ENCODE data around the gene ZAP70. TPM values are rescaled to one million over a fixed set of nuclear protein-coding genes. Genes with fewer than 3 reads are reported as not detected.

The ZAP70 gene
- polyA plus RNA-seq, 1 donor (not counting 4 experiments of a cell fraction or from before 2014, with no cell fraction given) = 1.6 TPM

GRCh38 chr2:97736608-97737330 lies 23.4 kb downstream of the ZAP70 start:
- TF ChIP-seq EZH2 (IDR thresholded peaks at IDR 0.05; ENCODE audit: low read length) = no peak
- TF ChIP-seq CTCF (optimal IDR thresholded peaks at IDR 0.05 in 1 of 3, IDR thresholded peaks at IDR 0.05 in 1 of 3, conservative IDR thresholded peaks at IDR 0.05 in 1 of 3; ENCODE audit: extremely low read depth in 1 of 3, insufficient read depth in 2 of 3, low read length in 3 of 3) = no peak
- no peak overlapping the region for H3K9ac ChIP-seq (ENCODE audit: control insufficient read depth, extremely low read depth, insufficient read depth, low read length)
- no peak overlapping the region for H2AFZ ChIP-seq (ENCODE audit: control insufficient read depth, low read length)
- no peaks in the 10 kb centered on the region for H3K9me3 ChIP-seq (ENCODE audit: control insufficient read depth, low read depth, low read length)
- H3K9me1 ChIP-seq (ENCODE audit: control insufficient read depth, extremely low read depth, insufficient read depth, low read length) = no peaks in the 10 kb centered on the region
- no peak overlapping the region for H3K4me2 ChIP-seq (ENCODE audit: control insufficient read depth, extremely low read depth, insufficient read depth, low read depth, low read length)
- dilution Hi-C loops (cut with MboI; ENCODE audit: extremely low pct_ligation_motif_present, low sequenced_read_pairs) = no loop called here
- no peak overlapping the region for H3K27ac ChIP-seq (ENCODE audit: control insufficient read depth, insufficient read depth, low read length)
- H3K4me3 ChIP-seq (ENCODE audit: control insufficient read depth in 2 of 3, extremely low read depth in 1 of 3, insufficient read depth in 2 of 3, low read depth in 1 of 3, low read length in 3 of 3) = no peak overlapping the region
- no peaks in the 10 kb centered on the region for H3K36me3 ChIP-seq (ENCODE audit: control insufficient read depth in 2 of 2, extremely low read depth in 1 of 2, insufficient read depth in 2 of 2, low read length in 2 of 2)
- H3K27me3 ChIP-seq (ENCODE audit: control insufficient read depth, extremely low read depth, insufficient read depth, low read length) = no peaks in the 10 kb centered on the region
- no peaks in the 10 kb centered on the region for H4K20me1 ChIP-seq (ENCODE audit: control insufficient read depth, extremely low read depth, insufficient read depth, low read length)
- H3K79me2 ChIP-seq (ENCODE audit: control insufficient read depth, insufficient read depth, low read length) = no peaks in the 10 kb centered on the region
- FAIRE-seq = no peak
- peaks cover 10% of the 10 kb centered on the region for H3K4me1 ChIP-seq (ENCODE audit: control insufficient read depth, extremely low read depth, insufficient read depth, low read length)
- DNase-seq (ENCODE audit: low read depth, low spot score) = no peak

- peaks cover 17% of the 10 kb centered on the region for H3K4me1 ChIP-seq (ENCODE audit: control insufficient read depth, extremely low read depth, insufficient read depth, low read length)
- H3K9me1 ChIP-seq (ENCODE audit: control insufficient read depth, extremely low read depth, insufficient read depth, low read length) = no peaks in the 10 kb centered on the region
- no peak overlapping the region for H2AFZ ChIP-seq (ENCODE audit: control insufficient read depth, low read length)
- dilution Hi-C loops (cut with MboI; ENCODE audit: extremely low pct_ligation_motif_present, low sequenced_read_pairs) = no loop called here
- no peak for DNase-seq (ENCODE audit: low read depth, low spot score)
- no peak overlapping the region for H3K9ac ChIP-seq (ENCODE audit: control insufficient read depth, extremely low read depth, insufficient read depth, low read length)
- no peak overlapping the region for H3K4me2 ChIP-seq (ENCODE audit: control insufficient read depth, extremely low read depth, insufficient read depth, low read depth, low read length)
- H3K36me3 ChIP-seq (ENCODE audit: control insufficient read depth in 2 of 2, extremely low read depth in 1 of 2, insufficient read depth in 2 of 2, low read length in 2 of 2) = no peaks in the 10 kb centered on the region
- FAIRE-seq = no peak
- no peaks in the 10 kb centered on the region for H3K9me3 ChIP-seq (ENCODE audit: control insufficient read depth, low read depth, low read length)
- H3K4me3 ChIP-seq (ENCODE audit: control insufficient read depth in 2 of 3, extremely low read depth in 1 of 3, insufficient read depth in 2 of 3, low read depth in 1 of 3, low read length in 3 of 3) = no peak overlapping the region
- TF ChIP-seq CTCF (optimal IDR thresholded peaks at IDR 0.05 in 1 of 3, IDR thresholded peaks at IDR 0.05 in 1 of 3, conservative IDR thresholded peaks at IDR 0.05 in 1 of 3; ENCODE audit: extremely low read depth in 1 of 3, insufficient read depth in 2 of 3, low read length in 3 of 3) (no peak), EZH2 (IDR thresholded peaks at IDR 0.05; ENCODE audit: low read length) (no peak)
- no peak overlapping the region for H3K27ac ChIP-seq (ENCODE audit: control insufficient read depth, insufficient read depth, low read length)
- H4K20me1 ChIP-seq (ENCODE audit: control insufficient read depth, extremely low read depth, insufficient read depth, low read length) = no peaks in the 10 kb centered on the region
- no peaks in the 10 kb centered on the region for H3K79me2 ChIP-seq (ENCODE audit: control insufficient read depth, insufficient read depth, low read length)
- no peaks in the 10 kb centered on the region for H3K27me3 ChIP-seq (ENCODE audit: control insufficient read depth, extremely low read depth, insufficient read depth, low read length)
Measured at GRCh38 chr2:97737421-97738178, 24.2 kb downstream of the ZAP70 start.

Measured in keratinocyte (primary cell).